Pulmonary artery endothelial cell (primary cell): ENCODE measurements around the gene TSPAN16. TPM values are rescaled to one million over a fixed set of nuclear protein-coding genes. Genes with fewer than 3 reads are reported as not detected.

Source experiments
- DNase-seq: peaks from one replicate; pipeline ENCODE4 v3.0.0-alpha.2; 2011; ENCODE audit warnings: low read depth, low spot score
- total RNA-seq: library from RNA; depleted of rRNA; stranded (reverse); fragments of >200 nt; gene quantifications from 2 replicates; pipeline ENCODE4 v1.2.3, GENCODE V29; 2014

TSPAN16 gene
- total RNA-seq = not detected in 2 replicates

GRCh38 chr19:11295665-11296245 lies at the start of gene TSPAN16:
TSS of gene TSPAN16 (plus strand) at chr19:11296160. CDS start at chr19:11296298, 138 bp downstream.
- DNase-seq = no peak

GRCh38 chr19:11246941-11247340 lies 49.0 kb upstream of the TSPAN16 start:
- DNase-seq = no peak

- no peak for DNase-seq
Measured at GRCh38 chr19:11247391-11247790, 48.6 kb upstream of the TSPAN16 start.

- no peak for DNase-seq
Measured at GRCh38 chr19:11247934-11248333, 48.0 kb upstream of the TSPAN16 start.

GRCh38 chr19:11248852-11249251 lies 47.1 kb upstream of the TSPAN16 start:
- DNase-seq = no peak

GRCh38 chr19:11251217-11251616 lies 44.7 kb upstream of the TSPAN16 start:
- DNase-seq = no peak

GRCh38 chr19:11251650-11252314 lies 44.2 kb upstream of the TSPAN16 start:
- no peak for DNase-seq

GRCh38 chr19:11252665-11253355 lies 43.1 kb upstream of the TSPAN16 start:
- no peak for DNase-seq

- DNase-seq = no peak
Measured at GRCh38 chr19:11254666-11255065, 41.3 kb upstream of the TSPAN16 start.

GRCh38 chr19:11256189-11256588 lies 39.8 kb upstream of the TSPAN16 start:
- DNase-seq = no peak

- DNase-seq = no peak
Measured at GRCh38 chr19:11257846-11258380, 38.0 kb upstream of the TSPAN16 start.

GRCh38 chr19:11260996-11261395 lies 35.0 kb upstream of the TSPAN16 start:
- DNase-seq = no peak

- DNase-seq = no peak
Measured at GRCh38 chr19:11261431-11261970, 34.5 kb upstream of the TSPAN16 start.

GRCh38 chr19:11261971-11262839 lies 33.8 kb upstream of the TSPAN16 start, which contains the start of gene DOCK6:
TSS of gene DOCK6 (minus strand) at chr19:11262524. CDS start at chr19:11262440, 84 bp downstream.
- DNase-seq = no peak

- DNase-seq = no peak
Measured at GRCh38 chr19:11263726-11264125, 32.2 kb upstream of the TSPAN16 start.

GRCh38 chr19:11264452-11265176 lies 31.3 kb upstream of the TSPAN16 start:
- DNase-seq = peak; percentile 60

- DNase-seq = no peak
Measured at GRCh38 chr19:11265177-11265784, 30.7 kb upstream of the TSPAN16 start.

- DNase-seq = no peak
Measured at GRCh38 chr19:11265785-11266236, 30.1 kb upstream of the TSPAN16 start.

- DNase-seq = no peak
Measured at GRCh38 chr19:11267316-11268085, 28.5 kb upstream of the TSPAN16 start.
